ENCODE results near the gene ZNF175.

ZNF175 gene

GRCh38 chr19:51602189-51602854 is 31.2 kb downstream of the ZNF175 start:
- TF ChIP-seq EZH2phosphoT487 (IDR thresholded peaks at IDR 0.05; ENCODE audit: borderline replicate concordance) = no peak
- no peak for TF ChIP-seq CTCF (conservative IDR thresholded peaks at IDR 0.05; ENCODE audit: low read length)
- no peaks in the 10 kb centered on the region for H3K27me3 ChIP-seq (ENCODE audit: insufficient read depth, low read length, poor library complexity, severe bottlenecking)
- no peak overlapping the region for H3K9ac ChIP-seq (ENCODE audit: low read depth, low read length, poor library complexity, severe bottlenecking)
- no peaks in the 10 kb centered on the region for H4K20me1 ChIP-seq (ENCODE audit: insufficient read depth, low read length, poor library complexity, severe bottlenecking)
- no peak overlapping the region for H3K4me3 ChIP-seq (ENCODE audit: low read length, poor library complexity, severe bottlenecking)
- H3K79me2 ChIP-seq (ENCODE audit: insufficient read depth, low read length) = no peaks in the 10 kb centered on the region
- H3K4me2 ChIP-seq (ENCODE audit: low read depth, low read length, poor library complexity, severe bottlenecking) = no peak overlapping the region
- H3F3A ChIP-seq (ENCODE audit: low read depth) = no peaks in the 10 kb centered on the region
- no peaks in the 10 kb centered on the region for H3K4me1 ChIP-seq (ENCODE audit: insufficient read depth, low read length, poor library complexity, severe bottlenecking)
- no peak overlapping the region for H2AFZ ChIP-seq (ENCODE audit: low read length)
- no peaks in the 10 kb centered on the region for H3K36me3 ChIP-seq (ENCODE audit: insufficient read depth, low read length)
- H3K9me3 ChIP-seq (ENCODE audit: insufficient read depth, low read depth, low read length) = no peaks in the 10 kb centered on the region
- no peaks in the 10 kb centered on the region for H3K9me2 ChIP-seq (replicated peaks; ENCODE audit: low read depth, low read length)

GRCh38 chr19:51607077-51607476 is 36.0 kb downstream of the ZNF175 start:
- H3K9ac ChIP-seq (ENCODE audit: low read depth, low read length, poor library complexity, severe bottlenecking) = no peak overlapping the region
- no peaks in the 10 kb centered on the region for H3K36me3 ChIP-seq (ENCODE audit: insufficient read depth, low read length)
- H2AFZ ChIP-seq (ENCODE audit: low read length) = no peak overlapping the region
- no peak for TF ChIP-seq EZH2phosphoT487 (IDR thresholded peaks at IDR 0.05; ENCODE audit: borderline replicate concordance)
- no peak for TF ChIP-seq CTCF (conservative IDR thresholded peaks at IDR 0.05; ENCODE audit: low read length)
- H3K27me3 ChIP-seq (ENCODE audit: insufficient read depth, low read length, poor library complexity, severe bottlenecking) = no peaks in the 10 kb centered on the region
- H3F3A ChIP-seq (ENCODE audit: low read depth) = no peaks in the 10 kb centered on the region
- no peaks in the 10 kb centered on the region for H3K9me3 ChIP-seq (ENCODE audit: insufficient read depth, low read depth, low read length)
- H3K4me2 ChIP-seq (ENCODE audit: low read depth, low read length, poor library complexity, severe bottlenecking) = no peak overlapping the region
- no peaks in the 10 kb centered on the region for H4K20me1 ChIP-seq (ENCODE audit: insufficient read depth, low read length, poor library complexity, severe bottlenecking)
- no peaks in the 10 kb centered on the region for H3K79me2 ChIP-seq (ENCODE audit: insufficient read depth, low read length)
- no peak overlapping the region for H3K4me3 ChIP-seq (ENCODE audit: low read length, poor library complexity, severe bottlenecking)
- H3K4me1 ChIP-seq (ENCODE audit: insufficient read depth, low read length, poor library complexity, severe bottlenecking) = no peaks in the 10 kb centered on the region
- no peaks in the 10 kb centered on the region for H3K9me2 ChIP-seq (replicated peaks; ENCODE audit: low read depth, low read length)

- TF ChIP-seq EZH2phosphoT487 (IDR thresholded peaks at IDR 0.05; ENCODE audit: borderline replicate concordance) = no peak
- peak; percentile 89 for TF ChIP-seq CTCF (conservative IDR thresholded peaks at IDR 0.05; ENCODE audit: low read length)
- Histone ChIP-seq H3K79me2 (ENCODE audit: insufficient read depth, low read length) (no peaks in the 10 kb centered on the region), H3F3A (ENCODE audit: low read depth) (no peaks in the 10 kb centered on the region), H3K9me3 (ENCODE audit: insufficient read depth, low read depth, low read length) (no peaks in the 10 kb centered on the region), H3K4me3 (ENCODE audit: low read length, poor library complexity, severe bottlenecking) (no peak overlapping the region), H3K4me2 (ENCODE audit: low read depth, low read length, poor library complexity, severe bottlenecking) (no peak overlapping the region), H3K4me1 (ENCODE audit: insufficient read depth, low read length, poor library complexity, severe bottlenecking) (no peaks in the 10 kb centered on the region), H3K9ac (ENCODE audit: low read depth, low read length, poor library complexity, severe bottlenecking) (no peak overlapping the region), H3K27me3 (ENCODE audit: insufficient read depth, low read length, poor library complexity, severe bottlenecking) (no peaks in the 10 kb centered on the region), H4K20me1 (ENCODE audit: insufficient read depth, low read length, poor library complexity, severe bottlenecking) (no peaks in the 10 kb centered on the region), H2AFZ (ENCODE audit: low read length) (no peak overlapping the region), H3K36me3 (ENCODE audit: insufficient read depth, low read length) (no peaks in the 10 kb centered on the region), H3K9me2 (replicated peaks; ENCODE audit: low read depth, low read length) (no peaks in the 10 kb centered on the region)
These were observed 37.0 kb downstream of the ZNF175 start for GRCh38 chr19:51607920-51608562.

Data from Loucy (cell line).